Fibroblast of lung (primary cell): ENCODE data around the gene ASPN.

Source experiments
- EZH2 ChIP-seq: IDR thresholded peaks from 2 replicates; pipeline ENCODE4 v1.5.1; 2012; ENCODE audit warnings: low read length, control low read depth, mild to moderate bottlenecking; ENCODE audit errors: missing control alignments
- TF ChIP-seq, protein P1 (sequence below), 2 donors: IDR thresholded peaks in 1 of 2; conservative IDR thresholded peaks in 1 of 2; 1 replicate in 1 of 2; 2 replicates in 1 of 2; pipeline ENCODE4 v1.5.1; 2011 to 2012; ENCODE audit warnings: low read length in 2 of 2, control low read depth in 1 of 2, inconsistent platforms in 1 of 2, low read depth in 1 of 2, mild to moderate bottlenecking in 1 of 2

DNA sequence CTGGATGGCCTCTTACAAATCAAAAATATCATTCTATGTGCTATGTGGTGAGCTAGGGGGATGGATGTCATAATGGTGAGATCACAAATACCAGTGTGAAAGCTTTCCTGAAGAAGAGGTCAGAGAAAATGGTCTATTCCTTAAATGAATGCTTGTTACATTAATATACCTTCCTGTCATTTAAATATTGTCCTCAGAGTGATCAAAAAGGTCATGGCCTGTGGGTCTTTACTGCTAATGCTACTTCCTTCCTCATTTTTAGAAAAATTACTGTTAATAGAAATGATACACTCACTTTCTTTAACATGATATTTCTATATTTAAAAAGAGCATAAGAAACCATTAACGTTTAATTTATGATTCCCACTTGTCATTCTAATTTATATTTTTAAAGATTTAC lies 67.7 kb downstream of the ASPN start:
- TF ChIP-seq, protein P1, sequence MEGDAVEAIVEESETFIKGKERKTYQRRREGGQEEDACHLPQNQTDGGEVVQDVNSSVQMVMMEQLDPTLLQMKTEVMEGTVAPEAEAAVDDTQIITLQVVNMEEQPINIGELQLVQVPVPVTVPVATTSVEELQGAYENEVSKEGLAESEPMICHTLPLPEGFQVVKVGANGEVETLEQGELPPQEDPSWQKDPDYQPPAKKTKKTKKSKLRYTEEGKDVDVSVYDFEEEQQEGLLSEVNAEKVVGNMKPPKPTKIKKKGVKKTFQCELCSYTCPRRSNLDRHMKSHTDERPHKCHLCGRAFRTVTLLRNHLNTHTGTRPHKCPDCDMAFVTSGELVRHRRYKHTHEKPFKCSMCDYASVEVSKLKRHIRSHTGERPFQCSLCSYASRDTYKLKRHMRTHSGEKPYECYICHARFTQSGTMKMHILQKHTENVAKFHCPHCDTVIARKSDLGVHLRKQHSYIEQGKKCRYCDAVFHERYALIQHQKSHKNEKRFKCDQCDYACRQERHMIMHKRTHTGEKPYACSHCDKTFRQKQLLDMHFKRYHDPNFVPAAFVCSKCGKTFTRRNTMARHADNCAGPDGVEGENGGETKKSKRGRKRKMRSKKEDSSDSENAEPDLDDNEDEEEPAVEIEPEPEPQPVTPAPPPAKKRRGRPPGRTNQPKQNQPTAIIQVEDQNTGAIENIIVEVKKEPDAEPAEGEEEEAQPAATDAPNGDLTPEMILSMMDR (conservative IDR thresholded peaks at IDR 0.05 in 1 of 2, IDR thresholded peaks at IDR 0.05 in 1 of 2; ENCODE audit: low read depth in 1 of 2, low read length in 2 of 2) = no peak
- TF ChIP-seq EZH2 = no peak
